Aorta (tissue), 5 donors: ENCODE results near the gene OR10H2. TPM values are rescaled to one million over a fixed set of nuclear protein-coding genes. Genes with fewer than 3 reads are reported as not detected.
"Not testable (repeated sequence)": the region's sequence is repeated elsewhere in the genome, so short reads cannot be mapped to it uniquely, and the experiment has no call there.

Experiments
- ATAC-seq: fragments of 200-7000 bp; cut with Tn5 transposase; one replicate; pipeline ENCODE4 v1.9.1; 2022; ENCODE audit warnings: moderate library complexity; ENCODE audit not compliant: low FRiP score
- DNase-seq, 2 donors: peaks; one replicate each; pipeline ENCODE4 v3.0.0-alpha.2; 2020
- H3K27ac ChIP-seq, 2 donors: one replicate each; pipeline ENCODE4 v1.5.1; 2013; ENCODE audit warnings: low read length in 2 of 2, mild to moderate bottlenecking in 2 of 2, moderate library complexity in 2 of 2, control low read depth in 1 of 2, inconsistent platforms in 1 of 2, low read depth in 1 of 2
- H3K27me3 ChIP-seq, 2 donors: one replicate each; pipeline ENCODE4 v1.6.1; 2013; ENCODE audit warnings: control low read depth in 1 of 2, low read length in 1 of 2, mild to moderate bottlenecking in 1 of 2, moderate library complexity in 1 of 2; ENCODE audit not compliant: insufficient read depth in 2 of 2, control insufficient read depth in 1 of 2
- H3K36me3 ChIP-seq, 2 donors: one replicate each; pipeline ENCODE4 v1.6.1; 2013; ENCODE audit warnings: control low read depth in 1 of 2, low read length in 1 of 2, mild to moderate bottlenecking in 1 of 2; ENCODE audit not compliant: insufficient read depth in 2 of 2, control insufficient read depth in 1 of 2
- H3K4me1 ChIP-seq, 2 donors: one replicate each; pipeline ENCODE4 v1.6.1; 2013; ENCODE audit warnings: low read length in 2 of 2, control low read depth in 1 of 2, mild to moderate bottlenecking in 1 of 2, moderate library complexity in 1 of 2; ENCODE audit not compliant: insufficient read depth in 2 of 2, control insufficient read depth in 1 of 2
- H3K4me3 ChIP-seq, 2 donors: one replicate each; pipeline ENCODE4 v1.5.1; 2013; ENCODE audit warnings: low read length in 2 of 2, control low read depth in 1 of 2, mild to moderate bottlenecking in 1 of 2
- H3K9me3 ChIP-seq: one replicate; pipeline ENCODE4 v1.6.1; 2013; ENCODE audit warnings: mild to moderate bottlenecking, low read length; ENCODE audit not compliant: control insufficient read depth
- WGBS, 2 donors: extraction: QIAGEN DNeasy Blood & Tissue Kit; methylation state at CpG; one replicate each; pipeline ENCODE4 v1.1.7; 2013; 5-methylcytosine and 5-hydroxymethylcytosine counted together
- intact Hi-C, 2 donors: fragments of 100-400 bp; cut with DNase I; formaldehyde crosslinking; loops; one replicate each; pipeline versions ENCODE4 v1.14.2 to v1.15.0; 2022
- long read RNA-seq, 2 donors: library from polyadenylated mRNA; unstranded; transcript quantifications; one replicate each; pipeline ENCODE4 v2.0.0, GENCODE V29; 2020 to 2021
- polyA plus RNA-seq, 2 donors: library from polyadenylated mRNA; stranded (reverse); fragments of 200-250 nt; gene quantifications; one replicate each; pipeline ENCODE4 v1.2.3, GENCODE V29; 2013
- total RNA-seq, 2 donors: library from RNA; stranded (reverse); fragmentation: NEBNext Ultra II Directional; extraction: Animal tissue kit (Norgen Biotek cat#: 25700); gene quantifications; one replicate each; pipeline ENCODE4 v1.2.1, GENCODE V29; 2021
- donor health status: healthy with polysubstance abuse.
- donor health status: Bipolar disorder and iron deficiency.
- donor health status: DM: no; HTN: no; CAD: no.
- donor health status: DM: no; HTN: no; CAD: no.
- donor health status: DM: yes; HTN: yes; CAD: no.

Gene OR10H2, protein sequence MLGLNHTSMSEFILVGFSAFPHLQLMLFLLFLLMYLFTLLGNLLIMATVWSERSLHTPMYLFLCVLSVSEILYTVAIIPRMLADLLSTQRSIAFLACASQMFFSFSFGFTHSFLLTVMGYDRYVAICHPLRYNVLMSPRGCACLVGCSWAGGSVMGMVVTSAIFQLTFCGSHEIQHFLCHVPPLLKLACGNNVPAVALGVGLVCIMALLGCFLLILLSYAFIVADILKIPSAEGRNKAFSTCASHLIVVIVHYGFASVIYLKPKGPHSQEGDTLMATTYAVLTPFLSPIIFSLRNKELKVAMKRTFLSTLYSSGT
- total RNA-seq (not detected), polyA plus RNA-seq (not detected)
- long read RNA-seq, donor 1: 0 reads
- long read RNA-seq, donor 2: 0 reads

DNA sequence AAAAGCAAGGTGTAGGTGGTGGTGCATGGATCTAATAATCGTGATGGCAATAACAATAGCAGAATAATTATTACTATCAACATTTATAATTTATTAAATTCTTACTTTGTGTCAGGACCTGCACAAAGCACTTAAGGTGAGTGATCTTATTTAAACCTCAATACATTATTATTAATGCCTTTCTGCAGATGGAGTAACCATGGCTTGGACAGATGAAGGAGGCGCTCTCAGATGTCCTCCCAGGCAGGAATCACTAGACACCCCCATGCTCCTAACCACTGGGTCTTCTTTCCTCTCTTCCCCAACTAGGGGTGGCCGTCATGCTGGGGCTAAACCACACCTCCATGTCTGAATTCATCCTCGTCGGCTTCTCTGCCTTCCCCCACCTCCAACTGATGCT, at the start of gene OR10H2:
Gene OR10H2 (plus strand): TSS at position 301 of the 400 bp plus-strand sequence. CDS start 20 bp downstream, at position 321.
- no peaks in the 10 kb centered on the region for H3K4me1 ChIP-seq
- ATAC-seq (no peak), DNase-seq (no peak)
- H3K4me3 ChIP-seq: no peak within 1 kb of the TSS
- no peaks in the 10 kb centered on the region for H3K36me3 ChIP-seq
- no peaks in the 10 kb centered on the region for H3K9me3 ChIP-seq
- no peak within 1 kb of the TSS for H3K27ac ChIP-seq
- WGBS, 2 donors: 68 to 69% methylated on average over 5 of the region's 5 CpGs
- H3K27me3 ChIP-seq: peaks cover 0 to 3% of the 10 kb centered on the region in 2 donors
- intact Hi-C loops: no loop called here

DNA sequence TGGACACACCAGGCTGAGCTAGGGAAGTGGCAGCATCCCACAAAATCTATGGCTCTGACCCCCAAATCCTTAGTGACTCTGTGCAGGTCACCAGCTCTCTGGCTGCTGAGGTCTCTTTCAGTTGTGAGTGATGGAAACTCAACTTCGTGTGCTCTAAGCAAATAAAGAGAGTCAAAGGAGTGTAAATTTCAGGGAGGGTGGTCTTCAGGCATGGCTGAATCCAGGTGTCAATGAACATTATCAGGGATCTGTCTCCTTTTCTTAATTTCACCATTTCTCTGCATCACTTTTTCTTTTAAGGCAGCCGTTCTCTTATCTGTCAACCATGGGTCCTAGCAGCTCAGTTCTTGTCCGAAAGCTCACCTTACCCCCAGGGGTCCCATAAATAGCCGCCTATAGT, 48.7 kb upstream of the OR10H2 start:
- Histone ChIP-seq H3K27me3 (peaks cover 0 to 2% of the 10 kb centered on the region in 2 donors), H3K36me3 (no peaks in the 10 kb centered on the region), H3K4me3 (no peak overlapping the region), H3K27ac (no peak overlapping the region), H3K4me1 (no peaks in the 10 kb centered on the region), H3K9me3 (no peaks in the 10 kb centered on the region)
- no peak for DNase-seq
- WGBS, 2 donors: 13 to 15% methylated on average over 4 of the region's 4 CpGs
- no peak for ATAC-seq
- intact Hi-C loops: no loop called here

DNA sequence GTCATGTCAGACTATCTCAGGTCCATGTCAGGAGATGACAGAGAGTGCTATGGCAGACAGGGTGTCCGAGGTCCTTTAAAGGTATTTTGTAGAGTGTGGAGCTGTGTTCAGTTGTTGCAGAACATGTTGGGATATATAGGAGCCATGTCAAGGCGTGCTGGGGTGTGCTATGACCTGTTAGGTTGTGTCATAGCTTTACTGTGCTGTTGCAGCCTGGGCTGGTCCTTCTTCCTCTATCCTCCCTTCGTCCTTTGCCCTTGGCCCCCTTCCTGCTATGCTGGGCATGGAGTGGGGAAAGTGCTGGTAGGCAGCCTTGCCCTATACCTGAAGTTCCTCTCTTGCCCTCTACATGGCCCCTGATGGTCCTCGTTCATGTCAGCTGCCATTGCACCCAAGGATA, 48.0 kb upstream of the OR10H2 start:
- 49 to 52% methylated on average over 4 of the region's 4 CpGs for WGBS, 2 donors
- intact Hi-C loops, ATAC-seq, H3K4me3 ChIP-seq, H3K9me3 ChIP-seq, H3K27me3 ChIP-seq, H3K4me1 ChIP-seq, DNase-seq, H3K36me3 ChIP-seq, H3K27ac ChIP-seq: not testable (repeated sequence)

DNA sequence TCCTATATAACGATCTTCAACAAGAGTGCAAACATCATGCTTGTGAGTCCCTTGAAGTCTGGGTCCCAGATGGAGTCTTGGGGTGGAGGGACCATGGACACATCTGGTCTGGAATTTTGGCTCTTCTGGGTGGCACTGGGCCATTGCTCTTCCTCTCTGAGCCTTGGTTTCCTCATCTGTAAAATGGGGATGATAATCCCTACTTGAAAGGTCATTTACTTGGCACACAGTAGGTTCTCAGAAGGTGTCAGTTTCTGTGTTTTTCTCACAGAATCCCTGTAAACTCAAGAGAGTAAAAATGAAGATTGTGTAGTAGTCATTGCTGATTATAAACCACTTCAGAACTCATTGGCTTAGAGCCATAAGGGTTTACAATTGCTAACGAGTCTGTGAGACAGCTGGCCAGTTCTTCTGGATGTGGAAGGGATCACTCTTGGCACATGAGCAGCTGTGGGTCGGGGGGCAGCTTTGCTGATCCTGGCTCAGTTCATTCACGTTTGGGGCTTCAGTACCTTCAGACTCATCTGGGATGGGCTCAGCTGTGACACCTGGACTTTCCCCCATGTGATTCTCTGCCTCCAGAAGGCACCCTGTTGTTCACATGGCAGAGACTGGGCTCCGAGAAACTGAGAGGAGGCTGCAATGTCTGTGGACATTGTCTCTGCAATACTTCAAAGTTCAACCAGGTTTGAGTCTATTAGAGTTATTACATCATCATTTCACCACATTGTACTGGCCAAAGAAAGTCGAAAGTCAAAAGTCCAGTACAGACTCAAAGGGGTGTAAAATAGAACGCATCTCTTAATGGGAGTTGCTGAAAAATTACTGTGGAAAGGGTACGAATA, 47.1 kb upstream of the OR10H2 start:
- DNase-seq (no peak), ATAC-seq (no peak)
- 50 to 53% methylated on average over 8 of the region's 8 CpGs for WGBS, 2 donors
- no peaks in the 10 kb centered on the region for H3K4me1 ChIP-seq
- H3K27me3 ChIP-seq: peaks cover 0 to 2% of the 10 kb centered on the region in 2 donors
- H3K27ac ChIP-seq: no peak overlapping the region
- no peaks in the 10 kb centered on the region for H3K9me3 ChIP-seq
- H3K4me3 ChIP-seq: no peak overlapping the region
- no peaks in the 10 kb centered on the region for H3K36me3 ChIP-seq
- intact Hi-C loops: no loop called here

DNA sequence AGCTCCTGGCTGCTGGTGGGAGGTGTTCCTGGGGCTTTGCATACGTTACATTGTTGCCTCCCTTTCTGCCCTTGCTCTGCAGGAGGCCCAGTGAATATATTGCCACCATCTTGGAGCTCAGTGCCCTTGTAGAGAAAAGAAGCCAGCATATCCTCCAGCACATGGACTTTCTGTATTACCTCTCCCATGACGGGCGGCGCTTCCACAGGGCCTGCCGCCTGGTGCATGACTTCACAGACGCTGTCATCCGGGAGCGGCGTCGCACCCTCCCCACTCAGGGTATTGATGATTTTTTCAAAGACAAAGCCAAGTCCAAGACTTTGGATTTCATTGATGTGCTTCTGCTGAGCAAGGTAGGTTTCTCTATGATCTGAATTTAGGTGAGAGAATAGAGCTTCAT, 44.4 kb upstream of the OR10H2 start:
- intact Hi-C loops: no loop called here
- no peak overlapping the region for H3K4me3 ChIP-seq
- H3K36me3 ChIP-seq: no peaks in the 10 kb centered on the region
- no peak overlapping the region for H3K27ac ChIP-seq
- WGBS, 2 donors: 73 to 74% methylated on average over 10 of the region's 10 CpGs
- ATAC-seq: no peak
- DNase-seq: no peak
- H3K9me3 ChIP-seq: peaks cover 9% of the 10 kb centered on the region
- no peaks in the 10 kb centered on the region for H3K4me1 ChIP-seq
- peaks cover 0 to 2% of the 10 kb centered on the region in 2 donors for H3K27me3 ChIP-seq

DNA sequence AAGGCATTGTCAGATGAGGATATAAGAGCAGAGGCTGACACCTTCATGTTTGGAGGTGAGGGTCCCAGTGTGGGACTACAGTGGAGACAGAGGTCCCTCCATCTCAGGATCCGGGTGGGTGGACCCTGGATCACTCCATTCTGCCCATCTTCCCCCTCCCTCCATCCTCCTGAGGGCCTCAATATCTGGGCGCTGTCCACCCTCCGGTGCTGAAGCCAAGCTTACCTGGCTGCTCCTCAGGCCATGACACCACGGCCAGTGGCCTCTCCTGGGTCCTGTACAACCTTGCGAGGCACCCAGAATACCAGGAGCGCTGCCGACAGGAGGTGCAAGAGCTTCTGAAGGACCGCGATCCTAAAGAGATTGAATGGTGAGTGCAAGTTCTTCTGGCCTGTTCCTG, 43.0 kb upstream of the OR10H2 start:
- Histone ChIP-seq H3K4me1 (no peaks in the 10 kb centered on the region), H3K4me3 (no peak overlapping the region), H3K27me3 (peaks cover 0 to under 1% of the 10 kb centered on the region in 2 donors), H3K36me3 (no peaks in the 10 kb centered on the region), H3K27ac (no peak overlapping the region), H3K9me3 (peaks cover 9% of the 10 kb centered on the region)
- intact Hi-C loops: no loop called here
- ATAC-seq (no peak), DNase-seq (no peak)
- 24 to 25% methylated on average over 9 of the region's 9 CpGs for WGBS, 2 donors

DNA sequence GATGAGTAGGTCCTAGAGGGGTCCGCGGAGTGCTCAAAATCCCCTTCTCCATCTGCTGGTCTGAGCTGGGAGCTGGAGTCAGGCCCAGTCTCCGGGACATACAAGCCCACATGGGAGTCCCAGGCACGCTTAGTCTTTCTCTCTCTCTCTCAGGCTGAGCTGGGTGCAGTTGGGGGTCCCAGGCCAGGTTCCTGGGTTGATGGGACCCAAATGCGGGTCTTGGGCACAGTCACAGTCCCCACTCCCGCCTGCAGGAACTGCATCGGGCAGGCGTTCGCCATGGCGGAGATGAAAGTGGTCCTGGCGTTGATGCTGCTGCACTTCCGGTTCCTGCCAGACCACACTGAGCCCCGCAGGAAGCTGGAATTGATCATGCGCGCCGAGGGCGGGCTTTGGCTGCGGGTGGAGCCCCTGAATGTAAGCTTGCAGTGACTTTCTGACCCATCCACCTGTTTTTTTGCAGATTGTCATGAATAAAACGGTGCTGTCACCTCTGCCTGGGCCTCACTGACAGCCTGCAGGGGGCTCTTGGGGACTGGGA, 31.1 kb upstream of the OR10H2 start:
- Histone ChIP-seq H3K27ac (no peak overlapping the region), H3K36me3 (no peaks in the 10 kb centered on the region), H3K4me1 (no peaks in the 10 kb centered on the region), H3K9me3 (no peaks in the 10 kb centered on the region), H3K4me3 (no peak overlapping the region), H3K27me3 (no peaks in the 10 kb centered on the region)
- intact Hi-C loops: no loop called here
- WGBS, 2 donors: 67 to 68% methylated on average over 19 of the region's 19 CpGs
- no peak for ATAC-seq
- no peak for DNase-seq

DNA sequence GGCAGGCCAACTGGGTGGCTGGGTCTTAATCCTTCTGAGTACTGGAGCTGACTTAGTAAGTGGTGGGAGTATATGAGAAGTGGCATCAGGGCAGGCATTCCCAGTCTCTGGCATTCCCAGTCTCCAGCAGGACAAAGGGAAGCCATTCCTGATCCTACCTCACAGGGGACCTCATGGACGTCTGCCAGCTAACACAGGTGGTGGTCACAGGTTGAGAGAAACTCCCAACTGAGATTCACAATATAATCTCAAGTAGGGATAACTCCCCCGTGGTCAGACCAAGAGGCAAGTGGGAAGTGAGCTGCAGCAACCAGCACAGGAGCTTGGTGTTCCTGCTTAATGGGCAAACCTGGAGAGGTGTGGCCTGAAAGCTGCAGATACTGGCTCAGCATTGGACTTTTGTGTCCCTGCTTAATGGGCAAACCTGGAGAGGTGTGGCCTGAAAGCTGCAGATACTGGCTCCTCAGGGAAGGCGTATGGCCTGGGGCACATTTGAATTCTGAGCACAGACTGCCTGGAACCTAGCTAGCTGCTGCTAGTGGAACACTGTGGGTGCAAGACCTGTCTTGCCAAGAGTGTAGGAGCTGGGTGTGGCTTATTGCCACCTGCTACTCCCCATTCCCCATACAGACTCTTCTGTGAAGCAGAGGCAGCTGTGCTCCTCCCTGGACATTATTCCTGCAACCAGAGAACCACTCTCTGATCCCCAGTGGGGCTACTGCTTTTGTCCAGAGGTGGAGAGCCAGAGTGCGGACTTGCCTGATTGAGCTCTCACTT, 25.9 kb upstream of the OR10H2 start:
- intact Hi-C loops: no loop called here
- Histone ChIP-seq H3K9me3 (no peaks in the 10 kb centered on the region), H3K36me3 (no peaks in the 10 kb centered on the region), H3K4me1 (no peaks in the 10 kb centered on the region), H3K27me3 (no peaks in the 10 kb centered on the region), H3K4me3 (no peak overlapping the region), H3K27ac (no peak overlapping the region)
- ATAC-seq (no peak), DNase-seq (no peak)
- 43 to 66% methylated on average over 4 of the region's 4 CpGs for WGBS, 2 donors
